ENCODE results near the gene ARHGEF7.

Gene ARHGEF7

DNA sequence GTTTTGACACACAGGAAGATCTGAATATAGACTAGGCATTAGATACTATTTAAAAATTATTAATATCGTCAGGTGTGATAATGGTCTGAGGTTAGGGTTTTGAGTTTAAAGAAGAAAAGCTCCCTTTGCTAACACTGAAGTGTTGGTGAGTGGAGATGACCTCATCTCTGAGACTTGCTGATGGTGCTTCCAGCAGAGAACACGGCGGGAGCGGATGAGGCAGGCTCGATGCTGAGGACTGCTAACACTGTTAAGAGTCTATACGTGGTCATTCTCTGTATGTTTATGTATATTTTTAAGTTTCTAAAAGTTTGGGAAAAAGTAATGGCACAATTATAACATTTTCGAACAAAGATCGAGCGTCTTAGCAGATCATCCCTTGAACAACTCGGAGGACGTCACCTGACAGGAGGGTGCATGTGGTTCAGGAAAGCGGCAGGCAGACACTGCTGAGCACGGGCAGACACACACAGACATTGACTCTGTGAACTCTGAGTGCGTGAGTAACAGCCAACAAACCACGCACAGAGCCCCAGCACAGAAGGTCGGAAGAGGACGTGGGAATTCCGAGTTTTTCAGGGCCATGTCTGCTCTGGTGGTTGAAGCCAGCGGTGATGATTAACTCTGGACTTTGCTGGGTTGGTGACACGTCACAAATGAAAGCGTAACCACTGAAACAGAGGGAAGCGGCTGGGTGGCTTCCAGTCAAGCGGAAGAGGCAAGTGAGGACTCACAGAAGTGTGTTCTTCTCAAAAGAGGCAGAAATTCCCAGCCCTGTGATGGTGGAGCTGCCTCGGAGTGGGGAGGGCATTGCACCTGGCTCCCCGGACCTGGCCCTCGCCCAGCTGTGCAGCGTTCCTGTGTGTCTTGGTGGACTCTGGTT, 113.4 kb downstream of the ARHGEF7 start:
- DNase-seq, result peak; percentile 51

GRCh38 chr13:111230385-111230930, 115.3 kb downstream of the ARHGEF7 start:
- DNase-seq, result no peak

DNA sequence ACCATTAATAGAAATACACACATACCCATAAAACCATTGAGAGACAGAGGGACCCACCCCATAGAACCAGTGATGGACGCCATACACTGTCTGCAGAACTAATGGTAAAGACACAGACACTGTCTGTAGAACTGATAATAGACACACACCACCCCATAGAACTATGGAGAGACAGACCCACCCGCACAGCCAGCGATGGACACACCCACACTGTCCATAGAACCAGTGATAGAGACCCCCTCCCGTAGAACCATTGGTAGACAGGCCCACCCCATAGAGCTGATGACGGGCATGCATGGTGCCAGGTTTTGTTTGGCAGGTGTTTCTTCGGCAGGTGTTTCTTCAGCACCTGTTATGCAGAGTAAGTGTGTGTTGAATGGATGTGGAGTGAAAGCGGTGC, 117.1 kb downstream of the ARHGEF7 start:
- DNase-seq, result peak; percentile 86

- peak; percentile 23 for DNase-seq
These were observed 118.0 kb downstream of the ARHGEF7 start for GRCh38 chr13:111233080-111233479.

- DNase-seq, result no peak
These were observed 124.9 kb downstream of the ARHGEF7 start for GRCh38 chr13:111239764-111240670.

GRCh38 chr13:111241006-111241755, 126.1 kb downstream of the ARHGEF7 start:
- DNase-seq, result no peak

GRCh38 chr13:111241862-111242261, 126.8 kb downstream of the ARHGEF7 start:
- no peak for DNase-seq

- DNase-seq, result no peak
These were observed 127.5 kb downstream of the ARHGEF7 start for GRCh38 chr13:111242585-111242984.

DNA sequence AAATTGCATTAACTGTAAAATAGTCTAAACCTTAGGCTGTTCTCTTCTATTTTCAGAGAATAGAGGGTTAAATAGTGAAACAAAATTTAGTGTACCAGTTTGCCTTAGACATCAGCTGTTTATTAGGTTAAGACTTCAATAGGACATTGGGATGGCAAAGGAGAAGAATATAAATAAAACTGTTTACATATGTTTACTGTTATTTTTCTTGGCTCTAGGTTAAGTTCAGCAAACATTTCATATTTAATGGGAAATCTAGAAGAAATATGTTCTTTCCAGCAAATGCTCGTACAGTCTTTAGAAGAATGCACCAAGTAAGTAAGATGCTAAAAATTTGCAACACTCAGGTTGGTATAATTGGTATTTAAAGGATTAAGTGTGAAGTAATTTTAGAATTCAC, 128.9 kb downstream of the ARHGEF7 start:
- DNase-seq, result no peak

DNA sequence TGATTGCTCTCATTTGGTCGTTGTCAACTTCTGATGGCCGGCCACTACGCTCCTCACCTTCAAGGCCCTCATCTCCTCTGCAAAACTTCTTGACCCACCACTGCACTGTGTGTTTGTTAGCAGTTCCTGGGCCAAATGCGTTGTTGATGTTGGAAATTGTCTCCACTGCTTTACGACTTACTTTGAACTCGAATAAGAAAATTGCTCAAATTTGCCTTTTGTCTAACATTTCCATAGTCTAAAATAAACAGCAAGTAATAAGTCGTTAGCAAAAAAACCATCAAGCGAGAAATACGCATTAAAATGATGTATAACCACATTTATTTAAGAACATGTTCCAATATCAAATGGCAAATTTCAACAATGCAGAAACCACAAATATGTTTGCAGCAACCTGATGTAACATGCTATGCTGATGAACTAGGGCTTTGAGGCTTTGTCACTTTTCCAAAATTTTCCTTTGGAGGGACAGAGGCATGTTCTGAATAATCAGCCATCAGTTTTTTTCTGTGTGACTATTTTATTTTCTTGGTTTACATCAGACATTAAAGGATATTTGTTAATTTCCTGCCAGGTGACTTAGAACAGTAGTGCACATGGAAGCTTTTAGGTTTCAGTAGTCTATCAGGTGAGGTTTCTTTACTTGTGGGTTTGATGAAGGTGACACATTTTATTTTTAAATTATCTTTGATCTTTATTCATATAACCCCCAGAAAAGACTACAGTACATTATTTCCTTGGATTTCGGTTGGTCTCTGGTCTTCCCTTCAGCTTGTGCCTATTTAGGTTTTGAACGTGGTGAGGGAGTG, 130.7 kb downstream of the ARHGEF7 start:
- no peak for DNase-seq

GRCh38 chr13:111247552-111247951, 132.4 kb downstream of the ARHGEF7 start:
- peak; percentile 99 for DNase-seq

GRCh38 chr13:111248822-111249221, 133.7 kb downstream of the ARHGEF7 start:
- DNase-seq, result no peak

GRCh38 chr13:111249637-111250360, 134.7 kb downstream of the ARHGEF7 start:
- no peak for DNase-seq

- DNase-seq, result no peak
These were observed 136.7 kb downstream of the ARHGEF7 start for GRCh38 chr13:111251646-111252445.

DNA sequence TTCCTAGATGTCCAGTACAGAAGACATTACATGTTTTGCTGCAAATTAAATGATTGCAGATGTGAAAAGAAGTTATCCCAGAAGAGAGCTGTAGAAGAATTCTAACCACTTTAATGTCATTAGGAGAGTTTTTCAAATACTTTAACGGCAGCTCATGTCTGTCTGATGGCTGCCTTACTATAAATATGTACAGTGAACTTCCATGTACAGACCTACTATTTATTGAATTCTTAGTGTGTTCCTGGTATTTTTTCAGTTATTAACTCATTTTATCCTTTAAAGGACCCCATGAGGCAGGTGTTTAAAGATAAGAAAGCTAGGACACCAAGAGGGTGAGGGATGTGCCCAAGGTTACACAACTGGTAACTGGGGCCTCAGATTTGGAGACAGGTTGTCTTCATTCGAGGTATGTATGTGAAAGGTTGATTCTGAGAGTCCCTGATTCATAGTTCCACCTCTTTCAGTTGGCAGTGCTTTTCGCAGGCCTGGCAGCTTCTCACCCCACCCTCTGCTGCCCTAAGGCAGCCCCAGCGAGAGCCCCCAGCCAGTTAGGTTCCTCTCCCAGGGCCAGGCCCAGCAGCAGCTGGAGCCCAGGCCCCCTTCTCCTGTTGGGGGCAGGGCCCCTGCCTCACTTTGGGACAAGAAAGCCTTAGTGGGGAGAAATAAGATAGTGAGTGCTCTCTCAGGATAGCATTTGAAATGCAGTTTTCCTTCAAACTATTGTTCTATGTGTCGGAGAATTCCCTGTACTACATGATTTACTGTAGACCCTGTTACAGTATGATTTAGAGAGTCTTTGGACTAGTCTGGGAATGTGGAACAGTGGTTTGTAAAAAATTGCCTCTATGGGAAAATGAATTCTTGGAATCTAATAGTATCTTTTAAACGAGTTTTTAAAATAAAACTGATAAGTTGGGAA, 137.6 kb downstream of the ARHGEF7 start:
- DNase-seq, result no peak

GRCh38 chr13:111253365-111253872, 138.3 kb downstream of the ARHGEF7 start:
- DNase-seq, result no peak

DNA sequence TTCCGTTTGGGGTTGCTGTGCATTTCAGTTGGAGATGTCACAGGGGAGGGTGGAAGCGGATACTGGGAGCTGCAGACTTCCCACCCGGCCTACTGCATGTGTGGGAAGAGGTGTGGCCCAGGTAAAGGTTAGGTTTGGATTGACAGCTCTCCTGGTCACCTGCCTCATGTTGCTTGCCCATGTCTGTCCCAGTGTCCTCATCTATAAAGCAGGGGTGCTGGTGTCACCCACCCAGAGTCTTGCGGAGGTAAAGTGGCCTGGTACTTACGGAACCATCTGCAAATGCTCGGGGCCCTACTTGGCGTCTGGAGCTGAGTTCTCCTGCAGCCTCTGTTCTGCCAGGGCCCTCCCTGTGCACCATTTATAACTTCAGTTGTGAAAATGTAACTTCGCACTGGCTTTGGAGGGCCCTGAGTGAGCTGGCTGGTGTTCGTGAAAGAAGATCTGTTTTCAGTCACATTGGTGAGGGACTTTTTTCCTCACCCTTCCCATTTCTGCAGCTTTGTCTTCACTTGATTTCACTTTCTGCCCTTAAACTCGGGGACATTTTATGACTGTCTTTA, 140.2 kb downstream of the ARHGEF7 start:
- no peak for DNase-seq

- DNase-seq, result no peak
These were observed 141.3 kb downstream of the ARHGEF7 start for GRCh38 chr13:111256458-111256857.

DNA sequence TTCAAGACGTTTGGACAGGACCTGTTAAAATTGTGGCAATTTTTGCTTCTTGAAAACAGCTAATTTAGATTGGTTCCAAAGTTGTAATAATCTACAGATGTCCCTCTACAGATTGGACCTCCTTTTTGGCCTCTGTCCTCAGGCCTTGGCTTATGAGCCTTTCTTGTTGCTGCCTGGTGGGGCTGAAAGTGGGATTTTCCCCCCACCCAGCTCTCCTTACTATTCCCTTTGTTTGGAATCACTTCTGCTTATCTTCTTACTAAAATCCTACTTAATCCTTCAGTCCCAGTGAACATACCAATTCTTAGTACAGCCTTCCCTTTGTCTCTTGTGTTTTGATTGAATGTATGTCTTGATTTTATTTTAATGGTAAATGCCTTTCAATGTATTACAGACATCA, 141.8 kb downstream of the ARHGEF7 start:
- DNase-seq, result no peak
